ENCODE data around the gene CYB561A3.

The CYB561A3 gene

GRCh38 chr11:61378713-61379313, 17.1 kb upstream of the CYB561A3 start:
- TF ChIP-seq CTCF (IDR thresholded peaks at IDR 0.05; ENCODE audit: extremely low read depth, missing control alignments): no peak
- no peak for DNase-seq (ENCODE audit: low spot score)

GRCh38 chr11:61377461-61378160, 15.9 kb upstream of the CYB561A3 start:
- no peak for TF ChIP-seq CTCF (IDR thresholded peaks at IDR 0.05; ENCODE audit: extremely low read depth, missing control alignments)
- no peak for DNase-seq (ENCODE audit: low spot score)

GRCh38 chr11:61375761-61376108, 14.1 kb upstream of the CYB561A3 start:
- DNase-seq (ENCODE audit: low spot score): no peak
- TF ChIP-seq CTCF (IDR thresholded peaks at IDR 0.05; ENCODE audit: extremely low read depth, missing control alignments): no peak

DNA sequence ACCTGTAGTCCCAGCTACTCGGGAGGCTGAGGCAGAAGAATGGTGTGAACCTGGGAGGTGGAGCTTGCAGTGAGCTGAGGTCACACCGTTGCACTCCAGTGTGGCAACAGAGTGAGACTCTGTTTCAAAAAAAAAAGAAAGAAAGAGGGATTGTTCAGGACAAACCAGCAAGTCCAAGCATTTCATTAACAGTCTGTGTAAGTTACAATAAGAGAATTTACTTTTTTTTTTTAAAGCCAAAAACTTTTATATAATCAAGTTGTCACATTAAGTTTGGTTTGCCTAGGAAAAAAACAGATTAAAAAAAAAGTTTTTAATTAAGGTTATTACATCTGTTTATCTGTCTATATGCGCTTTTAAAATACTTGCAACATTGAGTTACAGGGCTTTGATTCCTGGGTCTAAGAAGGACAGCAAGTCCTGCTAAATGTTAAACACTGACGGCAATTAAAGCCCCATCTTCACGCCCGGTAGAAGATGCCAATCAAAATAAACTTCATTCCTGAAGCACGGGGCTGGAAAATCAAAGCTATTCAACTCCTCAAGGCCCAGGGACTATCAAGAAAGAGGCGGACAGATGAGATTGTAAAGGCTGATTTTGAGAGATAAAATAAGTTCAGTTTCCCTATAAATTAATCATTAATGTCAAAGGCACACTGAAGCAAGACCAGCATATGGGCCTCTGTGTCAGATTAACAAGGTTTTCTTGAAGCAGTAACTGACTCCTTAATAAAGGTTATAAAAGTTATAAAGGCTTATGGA, 11.2 kb upstream of the CYB561A3 start:
- DNase-seq (ENCODE audit: low spot score): no peak
- no peak for TF ChIP-seq CTCF (IDR thresholded peaks at IDR 0.05; ENCODE audit: extremely low read depth, missing control alignments)

DNA sequence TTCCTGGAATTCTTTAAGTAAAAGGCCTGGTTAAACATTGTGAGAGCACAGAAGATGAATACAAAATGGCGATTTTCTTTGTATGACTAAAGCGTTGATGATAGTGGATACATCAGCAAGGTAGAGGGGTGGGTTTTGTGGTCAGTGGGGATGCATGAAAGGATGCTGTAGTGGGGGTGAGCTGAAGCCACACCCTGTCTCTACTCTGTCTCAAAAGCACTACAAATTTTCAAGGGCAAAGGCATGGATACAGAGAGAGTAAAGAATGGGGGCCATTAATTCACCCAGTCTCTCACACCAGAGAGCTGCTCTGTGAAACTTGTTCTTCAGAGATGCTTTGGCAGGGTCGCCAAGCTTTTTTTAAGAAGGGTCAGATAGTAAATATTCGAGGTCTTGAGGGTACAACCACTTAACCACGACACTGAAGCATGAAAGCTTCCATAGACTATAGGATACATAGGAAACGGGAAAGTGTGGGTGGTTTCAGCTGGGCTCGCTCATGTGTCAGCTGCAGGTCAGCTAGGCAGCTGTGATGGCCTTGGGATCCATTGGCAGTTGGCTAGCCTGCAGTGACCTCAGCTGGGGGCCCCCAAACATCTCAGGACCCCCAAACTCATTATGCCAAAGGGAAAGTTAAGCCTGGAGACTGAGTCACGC, 8.8 kb upstream of the CYB561A3 start:
- TF ChIP-seq CTCF (IDR thresholded peaks at IDR 0.05; ENCODE audit: extremely low read depth, missing control alignments): no peak
- DNase-seq (ENCODE audit: low spot score): no peak

GRCh38 chr11:61369372-61370348, 8.0 kb upstream of the CYB561A3 start:
- no peak for DNase-seq (ENCODE audit: low spot score)
- no peak for TF ChIP-seq CTCF (IDR thresholded peaks at IDR 0.05; ENCODE audit: extremely low read depth, missing control alignments)

Data from GM20000 (cell line).